VCaP (cell line): Measurements from ENCODE around the gene DENND1B.

Source experiments
- H3K27ac ChIP-seq: fragments of 450-650 bp; 2 replicates; pipeline ENCODE4 v1.5.1; 2017
- CTCF ChIP-seq: fragments of 450-650 bp; conservative IDR thresholded peaks from 2 replicates; pipeline ENCODE4 v1.5.1; 2017; ENCODE audit warnings: mild to moderate bottlenecking, moderate library complexity

Gene DENND1B

GRCh38 chr1:197606168-197606845, 169.0 kb downstream of the DENND1B start:
- H3K27ac ChIP-seq: no peak overlapping the region
- TF ChIP-seq CTCF: no peak

GRCh38 chr1:197604302-197604701, 171.0 kb downstream of the DENND1B start:
- TF ChIP-seq CTCF: no peak
- H3K27ac ChIP-seq: no peak overlapping the region

GRCh38 chr1:197600751-197601150, 174.5 kb downstream of the DENND1B start:
- H3K27ac ChIP-seq: no peak overlapping the region
- TF ChIP-seq CTCF: no peak

- no peak for TF ChIP-seq CTCF
- no peak overlapping the region for H3K27ac ChIP-seq
These were observed 175.5 kb downstream of the DENND1B start for GRCh38 chr1:197599789-197600188.

- H3K27ac ChIP-seq: no peak overlapping the region
- TF ChIP-seq CTCF: no peak
These were observed 176.3 kb downstream of the DENND1B start for GRCh38 chr1:197598935-197599334.

- no peak for TF ChIP-seq CTCF
- H3K27ac ChIP-seq: no peak overlapping the region
These were observed 179.9 kb downstream of the DENND1B start for GRCh38 chr1:197595304-197595904.

GRCh38 chr1:197590687-197591086, 184.6 kb downstream of the DENND1B start:
- no peak for TF ChIP-seq CTCF
- H3K27ac ChIP-seq: no peak overlapping the region
